Loucy (cell line): Measurements from ENCODE around the gene TLN1.

Experiments
- H2AFZ ChIP-seq: fragments of 200-600 bp; sonication (generic); 2 replicates; pipeline ENCODE4 v1.6.0; 2016; ENCODE audit warnings: antibody characterized with exemption, mild to moderate bottlenecking, low read length, moderate library complexity
- H3F3A ChIP-seq: fragments of 200-600 bp; 2 replicates; pipeline ENCODE4 v1.6.0; 2016; ENCODE audit warnings: antibody characterized with exemption, low read depth, mild to moderate bottlenecking
- H3K27me3 ChIP-seq: fragments of 200-600 bp; sonication (generic); 2 replicates; pipeline ENCODE4 v1.6.1; 2014; ENCODE audit warnings: low read length, mild to moderate bottlenecking; ENCODE audit not compliant: insufficient read depth, poor library complexity, severe bottlenecking
- H3K36me3 ChIP-seq: fragments of 200-600 bp; sonication (generic); 2 replicates; pipeline ENCODE4 v1.6.1; 2016; ENCODE audit warnings: low read length; ENCODE audit not compliant: insufficient read depth
- H3K4me1 ChIP-seq: fragments of 200-600 bp; sonication (generic); 2 replicates; pipeline ENCODE4 v1.5.1; 2014; ENCODE audit warnings: low read length, mild to moderate bottlenecking; ENCODE audit not compliant: insufficient read depth, poor library complexity, severe bottlenecking
- H3K4me2 ChIP-seq: fragments of 200-600 bp; sonication (generic); 2 replicates; pipeline ENCODE4 v1.6.0; 2014; ENCODE audit warnings: antibody characterized with exemption, low read length, low read depth, mild to moderate bottlenecking; ENCODE audit not compliant: poor library complexity, severe bottlenecking
- H3K4me3 ChIP-seq: fragments of 200-600 bp; sonication (generic); 2 replicates; pipeline ENCODE4 v1.5.1; 2014; ENCODE audit warnings: low read length, mild to moderate bottlenecking, mixed read lengths; ENCODE audit not compliant: poor library complexity, severe bottlenecking
- H3K79me2 ChIP-seq: fragments of 200-600 bp; sonication (generic); 2 replicates; pipeline ENCODE4 v1.6.1; 2014; ENCODE audit warnings: low read length; ENCODE audit not compliant: insufficient read depth
- H3K9ac ChIP-seq: fragments of 200-600 bp; sonication (generic); 2 replicates; pipeline ENCODE4 v1.6.0; 2014; ENCODE audit warnings: mild to moderate bottlenecking, low read depth, low read length, moderate library complexity; ENCODE audit not compliant: poor library complexity, severe bottlenecking
- H3K9me2 ChIP-seq: fragments of 200-600 bp; sonication (generic); replicated peaks from 2 replicates; pipeline ENCODE4 v1.6.1; 2016; ENCODE audit warnings: low read depth, low read length, mixed read lengths
- H3K9me3 ChIP-seq: fragments of 200-600 bp; sonication (generic); 2 replicates; pipeline ENCODE4 v1.6.1; 2014; ENCODE audit warnings: mild to moderate bottlenecking, antibody characterized with exemption, low read length, low read depth; ENCODE audit not compliant: insufficient read depth
- H4K20me1 ChIP-seq: fragments of 200-600 bp; sonication (generic); 2 replicates; pipeline ENCODE4 v1.6.0; 2014; ENCODE audit warnings: antibody characterized with exemption, low read length, mild to moderate bottlenecking; ENCODE audit not compliant: insufficient read depth, poor library complexity, severe bottlenecking
- EZH2phosphoT487 ChIP-seq: fragments of 200-600 bp; IDR thresholded peaks from 2 replicates; pipeline ENCODE4 v1.6.1; 2018; ENCODE audit warnings: antibody characterized with exemption, mild to moderate bottlenecking, moderate library complexity, borderline replicate concordance
- TF ChIP-seq, protein P1 (sequence below): fragments of 200-600 bp; sonication (generic); conservative IDR thresholded peaks from 2 replicates; pipeline ENCODE4 v1.5.1; 2014; ENCODE audit warnings: mild to moderate bottlenecking, antibody characterized with exemption, low read length

Gene TLN1

DNA sequence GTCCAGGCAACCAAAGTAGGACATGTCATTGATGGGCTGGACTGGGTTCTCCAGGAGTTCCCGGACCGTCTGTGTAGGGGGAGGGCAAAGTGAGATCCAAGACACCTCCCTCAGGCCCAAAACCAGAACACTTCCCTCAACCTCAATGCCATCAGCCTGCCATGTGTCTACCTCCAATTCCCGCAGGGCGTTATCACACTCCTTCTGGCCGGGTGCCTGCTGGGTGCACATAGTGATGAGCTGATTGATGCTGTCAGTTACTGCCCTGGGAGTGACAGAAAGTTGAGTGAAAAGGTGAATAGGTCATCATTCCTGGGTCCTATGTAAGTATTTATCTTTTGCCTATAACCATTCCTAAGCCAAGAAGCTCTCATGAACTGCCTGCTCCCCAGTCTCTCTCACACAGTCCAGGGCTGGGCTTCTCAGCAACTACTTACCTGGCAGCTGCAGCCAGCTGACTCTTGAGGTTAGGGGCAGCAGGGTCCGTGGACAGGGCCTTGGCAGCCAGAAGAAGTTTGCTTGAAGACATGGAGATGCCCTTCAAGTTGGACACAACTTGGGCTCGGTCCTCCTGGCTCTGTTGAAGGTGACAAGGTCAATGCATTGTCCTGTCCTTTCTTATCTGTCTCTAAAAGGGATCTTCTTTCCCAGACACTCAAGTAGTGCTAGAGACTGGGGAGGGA lies 21.0 kb downstream of the TLN1 start:
- Histone ChIP-seq H3K27me3 (no peaks in the 10 kb centered on the region), H3K9me2 (no peaks in the 10 kb centered on the region), H3K4me1 (no peaks in the 10 kb centered on the region), H3K79me2 (no peaks in the 10 kb centered on the region), H3K4me2 (no peak overlapping the region), H3K9me3 (no peaks in the 10 kb centered on the region), H3K36me3 (peaks cover 92% of the 10 kb centered on the region), H4K20me1 (no peaks in the 10 kb centered on the region), H3F3A (no peaks in the 10 kb centered on the region), H2AFZ (no peak overlapping the region), H3K4me3 (no peak overlapping the region), H3K9ac (no peak overlapping the region)
- TF ChIP-seq EZH2phosphoT487, result no peak
- TF ChIP-seq, protein P1, sequence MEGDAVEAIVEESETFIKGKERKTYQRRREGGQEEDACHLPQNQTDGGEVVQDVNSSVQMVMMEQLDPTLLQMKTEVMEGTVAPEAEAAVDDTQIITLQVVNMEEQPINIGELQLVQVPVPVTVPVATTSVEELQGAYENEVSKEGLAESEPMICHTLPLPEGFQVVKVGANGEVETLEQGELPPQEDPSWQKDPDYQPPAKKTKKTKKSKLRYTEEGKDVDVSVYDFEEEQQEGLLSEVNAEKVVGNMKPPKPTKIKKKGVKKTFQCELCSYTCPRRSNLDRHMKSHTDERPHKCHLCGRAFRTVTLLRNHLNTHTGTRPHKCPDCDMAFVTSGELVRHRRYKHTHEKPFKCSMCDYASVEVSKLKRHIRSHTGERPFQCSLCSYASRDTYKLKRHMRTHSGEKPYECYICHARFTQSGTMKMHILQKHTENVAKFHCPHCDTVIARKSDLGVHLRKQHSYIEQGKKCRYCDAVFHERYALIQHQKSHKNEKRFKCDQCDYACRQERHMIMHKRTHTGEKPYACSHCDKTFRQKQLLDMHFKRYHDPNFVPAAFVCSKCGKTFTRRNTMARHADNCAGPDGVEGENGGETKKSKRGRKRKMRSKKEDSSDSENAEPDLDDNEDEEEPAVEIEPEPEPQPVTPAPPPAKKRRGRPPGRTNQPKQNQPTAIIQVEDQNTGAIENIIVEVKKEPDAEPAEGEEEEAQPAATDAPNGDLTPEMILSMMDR, result no peak

DNA sequence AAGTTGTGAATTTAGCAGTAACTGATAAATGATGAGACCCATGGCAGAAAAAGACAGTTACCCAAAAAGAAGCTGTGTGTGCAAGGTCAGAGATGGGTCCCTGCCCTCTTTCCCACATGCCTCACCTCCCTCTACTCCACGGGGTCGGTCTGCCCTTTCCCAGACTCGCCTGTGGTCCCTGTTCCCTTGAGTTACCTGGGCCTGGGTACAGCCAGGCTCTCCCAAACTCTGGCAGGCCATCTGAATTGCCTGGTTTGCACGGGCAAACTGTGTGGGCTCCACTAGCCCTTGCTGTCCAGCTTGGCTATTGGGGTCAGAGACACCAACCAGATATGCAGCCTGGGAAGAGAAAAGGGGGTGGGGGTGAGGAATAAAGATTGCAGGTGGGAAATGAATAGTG lies 23.8 kb downstream of the TLN1 start:
- no peaks in the 10 kb centered on the region for H3K27me3 ChIP-seq
- H3K4me3 ChIP-seq, result no peak overlapping the region
- no peak overlapping the region for H3K4me2 ChIP-seq
- H2AFZ ChIP-seq, result no peak overlapping the region
- H3K9me2 ChIP-seq, result no peaks in the 10 kb centered on the region
- no peaks in the 10 kb centered on the region for H3K79me2 ChIP-seq
- no peaks in the 10 kb centered on the region for H3F3A ChIP-seq
- peaks cover 92% of the 10 kb centered on the region for H3K36me3 ChIP-seq
- peaks cover 5% of the 10 kb centered on the region for H4K20me1 ChIP-seq
- no peaks in the 10 kb centered on the region for H3K9me3 ChIP-seq
- H3K4me1 ChIP-seq, result no peaks in the 10 kb centered on the region
- no peak overlapping the region for H3K9ac ChIP-seq
- no peak for TF ChIP-seq EZH2phosphoT487
- TF ChIP-seq, protein P1, result no peak

DNA sequence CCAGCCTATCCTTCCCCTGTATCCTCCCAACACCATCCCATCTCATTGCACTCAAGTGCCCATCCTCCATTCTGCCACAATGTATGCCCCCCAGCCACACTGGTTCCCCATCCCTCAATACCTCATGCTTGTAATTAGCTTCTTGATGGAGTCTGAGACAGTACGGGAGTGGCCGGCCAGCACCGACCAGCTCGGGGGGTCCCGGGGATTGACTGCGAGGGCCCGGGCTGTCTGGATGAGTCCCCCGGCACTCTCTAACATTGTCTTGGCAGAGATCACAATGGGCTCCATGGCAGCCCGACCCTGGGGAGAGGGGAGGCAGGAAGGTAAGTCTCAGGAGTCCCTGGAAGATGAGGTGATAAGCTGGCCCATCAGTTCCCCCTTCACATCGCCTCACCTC lies 25.0 kb downstream of the TLN1 start:
- no peaks in the 10 kb centered on the region for H3K9me2 ChIP-seq
- no peak overlapping the region for H3K4me3 ChIP-seq
- no peaks in the 10 kb centered on the region for H3K79me2 ChIP-seq
- peaks cover 93% of the 10 kb centered on the region for H3K36me3 ChIP-seq
- H3K4me1 ChIP-seq, result no peaks in the 10 kb centered on the region
- no peaks in the 10 kb centered on the region for H3K9me3 ChIP-seq
- no peaks in the 10 kb centered on the region for H3K27me3 ChIP-seq
- no peaks in the 10 kb centered on the region for H3F3A ChIP-seq
- H3K9ac ChIP-seq, result no peak overlapping the region
- H2AFZ ChIP-seq, result no peak overlapping the region
- H3K4me2 ChIP-seq, result no peak overlapping the region
- peaks cover 5% of the 10 kb centered on the region for H4K20me1 ChIP-seq
- TF ChIP-seq, protein P1, result no peak
- no peak for TF ChIP-seq EZH2phosphoT487
